ENCODE measurements around the gene DISC1.

Gene DISC1

GRCh38 chr1:231694465-231695077 lies 68.0 kb downstream of the DISC1 start:
- DNase-seq (ENCODE audit: low read depth in 1 of 2, low spot score in 1 of 2), result no peak

DNA sequence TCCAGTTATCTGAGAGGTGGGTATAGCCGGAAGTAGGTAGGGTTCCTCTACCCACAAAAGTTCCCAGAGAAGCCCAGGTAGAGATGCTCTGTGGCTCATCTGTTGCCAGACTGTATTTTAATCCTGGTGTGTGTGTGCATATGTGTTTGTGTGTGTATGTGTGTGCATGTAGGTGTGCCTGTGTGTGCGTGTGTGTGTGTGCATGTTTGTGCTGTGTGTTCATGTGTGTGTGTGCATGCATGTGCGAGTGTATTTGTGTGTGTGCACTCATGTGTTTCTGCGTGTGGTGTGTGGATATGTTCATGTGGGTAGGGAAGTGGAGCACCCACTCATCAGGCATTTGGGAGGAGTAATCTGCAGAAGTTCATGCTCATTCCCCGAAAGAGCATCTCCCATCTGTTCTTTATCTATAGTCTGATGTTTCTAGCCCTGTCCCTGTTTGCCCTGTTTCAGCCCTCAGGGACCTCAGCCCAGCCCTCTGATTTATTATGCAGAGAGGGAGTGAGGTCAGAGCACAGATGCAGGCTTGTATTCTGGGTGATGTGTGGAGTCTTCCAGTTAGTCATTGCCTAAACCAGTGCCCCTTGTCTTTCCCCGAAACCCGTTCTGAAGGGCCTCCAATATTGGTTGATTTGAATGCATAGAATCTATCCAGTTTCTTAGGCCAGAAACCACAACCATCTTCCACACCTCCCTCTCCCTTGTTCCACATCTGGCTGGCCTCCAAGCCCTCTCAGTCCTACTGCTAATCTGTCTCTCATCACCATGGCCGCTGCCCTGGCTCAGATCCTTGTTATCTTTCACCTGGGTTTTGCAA lies 69.1 kb downstream of the DISC1 start:
- no peak for DNase-seq (ENCODE audit: low read depth in 1 of 2, low spot score in 1 of 2)

GRCh38 chr1:231699784-231700183 lies 73.2 kb downstream of the DISC1 start:
- DNase-seq (ENCODE audit: low read depth in 1 of 2, low spot score in 1 of 2), result no peak

DNA sequence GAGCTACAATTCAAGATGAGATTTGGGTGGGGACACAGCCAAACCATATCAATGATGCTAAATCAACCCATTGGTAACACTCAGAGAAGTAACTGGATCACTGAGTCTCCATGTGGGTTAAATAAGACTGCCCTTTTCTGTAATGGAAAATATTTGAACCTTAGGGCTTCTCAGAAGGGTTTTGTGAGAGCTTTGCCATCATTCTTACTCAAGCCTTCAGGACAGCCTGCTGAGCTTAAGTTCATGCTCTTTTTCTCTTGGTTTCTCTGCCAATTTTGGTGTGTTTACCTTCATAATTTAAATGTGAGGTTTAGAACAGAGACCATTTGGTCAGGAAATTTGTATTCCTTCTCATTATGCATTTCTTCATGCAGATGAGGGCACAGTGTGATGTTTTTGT lies 74.7 kb downstream of the DISC1 start:
- DNase-seq (ENCODE audit: low read depth in 1 of 2, low spot score in 1 of 2), result no peak

- no peak for DNase-seq (ENCODE audit: low read depth in 1 of 2, low spot score in 1 of 2)
These were observed 75.7 kb downstream of the DISC1 start for GRCh38 chr1:231702331-231702730.

- DNase-seq (ENCODE audit: low read depth in 1 of 2, low spot score in 1 of 2), result no peak
These were observed 76.2 kb downstream of the DISC1 start for GRCh38 chr1:231702804-231703203.

DNA sequence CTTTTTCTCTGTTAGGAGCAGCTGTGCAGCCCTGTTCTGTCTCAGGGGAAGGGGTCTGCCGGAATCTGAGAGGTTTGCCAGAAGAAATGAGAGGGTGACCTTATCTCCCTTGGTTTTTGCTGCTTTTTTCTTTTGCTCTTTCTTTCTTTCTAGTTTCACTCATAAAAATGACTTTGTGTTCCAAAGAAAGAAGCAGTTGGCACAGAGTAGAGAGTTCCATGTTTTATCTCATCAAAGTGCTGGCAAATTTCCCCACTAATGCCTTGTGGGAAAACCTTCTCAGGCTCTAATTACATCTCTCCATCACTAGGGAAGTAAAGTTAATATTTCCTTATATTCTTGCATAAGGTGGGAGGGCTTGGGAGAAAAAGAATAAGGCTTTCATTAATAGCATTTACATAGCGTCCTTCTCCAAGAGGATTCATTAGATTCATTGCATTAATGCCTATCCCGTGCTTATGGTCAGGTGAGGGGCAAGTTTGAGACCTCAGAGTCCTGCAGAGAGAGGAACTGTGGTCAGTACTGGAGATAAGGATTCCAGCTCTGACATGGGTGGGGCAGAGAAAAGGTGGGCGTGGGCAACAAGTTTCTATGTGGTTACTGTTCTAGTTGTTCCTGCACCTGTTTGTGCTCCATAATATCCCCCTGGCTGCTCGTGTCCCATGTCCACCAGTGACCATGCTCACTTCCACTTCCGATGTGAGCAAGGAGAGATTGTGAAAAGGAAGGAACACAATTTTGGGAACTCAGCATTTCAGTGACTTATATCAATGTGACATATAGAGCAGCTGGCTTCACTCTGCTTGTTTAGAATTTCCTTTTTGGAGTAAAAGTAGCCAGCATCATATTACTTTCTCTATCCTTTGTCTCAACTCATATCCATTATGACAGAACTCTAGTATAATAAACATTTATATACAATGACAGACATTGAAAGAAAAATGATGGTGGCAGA lies 79.5 kb downstream of the DISC1 start:
- no peak for DNase-seq (ENCODE audit: low read depth in 1 of 2, low spot score in 1 of 2)

- no peak for DNase-seq (ENCODE audit: low read depth in 1 of 2, low spot score in 1 of 2)
These were observed 80.3 kb downstream of the DISC1 start for GRCh38 chr1:231706934-231707333.

DNA sequence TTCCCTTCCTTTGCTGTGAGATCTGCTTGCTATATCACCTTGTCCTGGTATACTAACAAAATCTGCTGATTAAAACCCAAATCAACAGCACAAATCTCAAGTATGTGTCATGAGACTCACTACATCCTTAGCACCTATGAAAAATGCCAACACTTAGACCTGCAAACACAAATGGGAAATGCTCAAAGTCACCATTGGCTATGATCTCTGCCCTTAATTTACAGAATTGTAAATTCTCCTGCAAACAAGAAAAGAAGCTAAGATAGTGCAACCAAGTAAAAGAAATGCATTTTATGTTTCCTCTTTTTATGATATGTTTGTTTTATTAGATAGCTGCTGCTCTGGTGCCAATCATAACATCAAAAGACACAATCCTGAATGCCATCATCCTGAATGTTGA lies 80.8 kb downstream of the DISC1 start:
- no peak for DNase-seq (ENCODE audit: low read depth in 1 of 2, low spot score in 1 of 2)

GRCh38 chr1:231708394-231708793 lies 81.8 kb downstream of the DISC1 start:
- no peak for DNase-seq (ENCODE audit: low read depth in 1 of 2, low spot score in 1 of 2)

DNA sequence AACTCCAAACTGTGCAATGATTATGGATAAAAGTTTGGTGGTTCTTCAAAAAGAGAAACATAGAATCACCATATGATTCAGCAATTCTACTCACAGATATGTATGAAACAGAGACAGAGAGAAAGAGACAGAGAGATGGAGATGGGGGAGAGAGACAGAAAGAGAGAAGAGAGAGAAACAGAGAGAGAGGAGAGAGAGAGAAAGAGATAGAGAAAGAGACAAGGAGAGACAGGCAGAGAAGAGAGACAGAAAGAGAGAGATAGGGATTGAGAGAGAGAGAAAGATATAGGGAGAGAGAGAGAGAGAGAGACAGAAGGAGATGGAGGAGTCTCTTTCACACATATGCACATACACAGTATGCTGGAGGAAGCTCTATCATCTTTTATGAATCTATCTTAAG lies 87.8 kb downstream of the DISC1 start:
- no peak for DNase-seq (ENCODE audit: low read depth in 1 of 2, low spot score in 1 of 2)

DNA sequence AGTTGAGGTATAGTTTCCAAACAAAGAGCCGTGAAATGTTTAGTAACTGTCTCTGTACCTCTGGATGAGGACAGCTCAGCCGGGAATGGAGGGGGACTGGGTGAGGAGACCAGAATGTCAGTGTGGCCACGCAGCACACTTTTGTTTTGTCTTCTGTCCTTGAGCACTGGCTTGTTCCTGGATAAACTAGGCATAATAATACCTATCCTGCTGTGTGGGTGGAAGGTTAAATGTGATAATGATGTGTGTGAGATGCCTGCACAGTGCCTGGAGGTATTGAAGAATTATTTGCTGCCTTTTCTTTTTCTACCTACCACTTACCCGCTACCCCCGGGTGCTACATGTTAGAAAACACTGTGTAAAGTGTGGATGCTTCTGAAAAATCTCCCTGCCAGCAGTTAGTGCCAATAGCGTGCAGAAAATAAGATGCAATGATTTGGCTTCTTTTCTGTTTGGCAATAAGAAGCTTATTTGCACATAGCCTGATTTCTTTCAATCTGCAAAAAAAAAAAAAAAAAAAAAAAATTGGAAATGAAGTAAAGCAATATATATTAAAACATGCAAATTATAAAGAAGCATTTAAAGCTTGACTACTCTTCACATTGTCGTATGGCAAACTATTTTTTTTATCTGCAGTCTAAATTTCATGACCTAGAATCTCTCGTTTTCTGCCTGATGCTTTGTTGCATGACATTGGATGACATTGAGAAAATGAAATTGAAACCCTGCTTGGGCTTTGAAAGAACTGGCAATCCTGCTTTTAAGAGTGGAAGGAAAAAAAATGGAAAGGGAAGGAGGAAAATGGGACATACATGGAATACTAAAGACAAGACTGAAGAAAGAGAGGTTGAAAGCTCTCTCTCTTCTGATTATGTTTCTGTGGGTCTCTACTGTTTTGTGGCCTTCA lies 89.5 kb downstream of the DISC1 start:
- no peak for DNase-seq (ENCODE audit: low read depth in 1 of 2, low spot score in 1 of 2)

- no peak for DNase-seq (ENCODE audit: low read depth in 1 of 2, low spot score in 1 of 2)
These were observed 90.3 kb downstream of the DISC1 start for GRCh38 chr1:231716879-231717278.

DNA sequence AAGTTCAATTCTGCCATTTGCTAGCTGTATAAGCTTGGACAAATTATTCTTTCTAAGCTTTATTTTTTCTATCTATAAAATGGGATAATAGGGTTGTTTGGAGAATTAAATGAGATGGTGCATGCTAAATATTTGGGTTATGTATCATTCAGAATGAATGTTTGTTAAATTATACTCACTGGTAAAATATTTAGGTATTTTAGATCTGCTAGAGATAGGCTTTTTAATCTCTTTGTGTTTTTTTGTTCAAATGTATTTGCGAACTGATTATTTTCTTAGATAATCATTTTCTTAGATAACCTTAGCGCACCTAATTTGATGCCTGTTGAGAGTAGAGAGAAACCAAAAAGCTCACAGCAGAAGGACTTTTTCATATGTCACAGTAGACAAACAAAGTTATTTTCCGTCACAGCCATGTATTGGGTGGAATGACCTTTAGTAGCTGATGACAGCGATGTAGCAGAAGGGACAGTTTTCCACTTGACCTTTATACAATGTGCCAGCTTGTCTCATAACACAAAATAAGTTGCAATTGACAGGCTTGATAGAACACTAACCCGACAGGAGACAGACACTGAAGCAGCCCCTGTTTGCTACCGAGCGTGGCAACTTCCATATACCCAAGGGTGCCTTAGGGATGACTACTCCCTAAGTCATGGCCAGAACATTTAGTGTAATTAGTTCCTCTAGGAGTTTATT lies 93.0 kb downstream of the DISC1 start:
- no peak for DNase-seq (ENCODE audit: low read depth in 1 of 2, low spot score in 1 of 2)

DNA sequence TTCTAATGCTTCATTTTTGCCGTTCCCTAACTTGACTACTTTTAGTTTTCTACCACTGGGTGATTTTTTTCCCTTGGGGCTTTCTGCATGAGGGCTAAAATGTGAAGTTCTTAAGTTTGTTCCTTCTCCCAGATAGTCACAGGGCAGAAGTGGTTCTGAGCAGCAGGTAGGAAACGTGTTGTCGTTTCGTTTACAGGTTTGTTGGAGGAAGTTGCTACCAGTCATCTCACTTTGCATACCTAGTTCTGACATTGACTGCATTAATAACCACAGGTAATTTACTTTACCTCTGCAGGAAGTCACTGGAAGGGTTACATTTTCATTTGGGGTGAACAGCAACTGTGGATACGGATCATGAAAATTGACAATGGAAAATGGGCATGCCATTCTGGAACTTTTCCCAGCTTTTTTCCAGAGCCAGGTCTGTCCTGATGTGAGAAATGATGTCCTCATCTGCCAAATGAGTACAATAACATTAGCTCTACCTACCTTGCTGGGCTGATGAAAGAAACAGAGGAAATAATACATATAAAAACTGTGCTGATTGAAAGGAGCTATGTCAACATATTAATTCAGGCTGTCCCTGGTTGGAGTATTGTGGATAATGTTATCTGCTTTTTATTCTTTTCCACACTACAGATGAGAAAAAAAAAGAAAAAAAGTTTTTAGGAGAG lies 94.2 kb downstream of the DISC1 start:
- DNase-seq (ENCODE audit: low read depth in 1 of 2, low spot score in 1 of 2), result no peak

DNA sequence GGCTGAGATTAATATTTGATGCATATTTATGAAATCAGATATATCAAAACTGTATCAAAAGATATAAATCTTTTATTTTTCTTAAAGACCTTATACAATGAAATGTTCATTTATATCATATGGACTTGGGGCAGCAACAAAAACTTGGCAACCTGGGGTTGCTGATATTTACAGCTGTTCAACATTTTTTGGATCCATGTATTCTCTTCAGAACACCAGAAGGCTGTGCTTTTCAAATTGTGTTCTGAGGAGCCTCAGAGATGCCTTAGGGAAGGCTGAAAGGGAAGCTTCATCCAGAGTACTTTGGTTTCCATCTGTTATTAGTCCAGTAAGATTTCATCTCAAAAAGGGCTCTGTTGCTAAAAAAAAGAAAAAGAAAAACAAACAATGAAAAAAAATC lies 94.8 kb downstream of the DISC1 start:
- no peak for DNase-seq (ENCODE audit: low read depth in 1 of 2, low spot score in 1 of 2)

- DNase-seq (ENCODE audit: low read depth in 1 of 2, low spot score in 1 of 2), result no peak
These were observed 95.8 kb downstream of the DISC1 start for GRCh38 chr1:231722356-231722755.

DNA sequence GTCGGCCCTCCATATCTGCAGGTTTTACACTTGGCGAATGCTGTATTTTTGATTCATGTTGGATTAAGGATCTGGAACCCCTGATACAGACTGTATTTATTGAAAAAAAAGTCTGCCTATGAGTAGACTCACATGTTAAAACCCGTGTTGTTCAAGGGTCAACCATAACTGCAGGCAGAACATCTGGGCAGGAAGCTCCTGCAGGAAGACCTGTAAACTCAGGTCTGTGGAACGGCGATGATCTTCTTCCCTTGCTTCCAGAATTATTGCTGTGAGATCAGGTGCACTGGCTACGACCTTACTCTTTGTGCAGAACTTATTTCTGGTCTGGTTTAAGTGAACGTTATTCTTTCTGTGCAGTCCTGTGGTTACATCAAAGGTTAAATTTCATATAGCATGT lies 96.6 kb downstream of the DISC1 start:
- DNase-seq (ENCODE audit: low read depth in 1 of 2, low spot score in 1 of 2), result no peak

- DNase-seq (ENCODE audit: low read depth in 1 of 2, low spot score in 1 of 2), result no peak
These were observed 97.5 kb downstream of the DISC1 start for GRCh38 chr1:231724041-231724440.

Measured in activated T-helper 1 cell treated with anti-CD3 and anti-CD28 coated beads, Interleukin-2, amount 50 U/mL, for 16 hours (primary cell).